ENCODE results near the gene AGPAT2. TPM values are rescaled to one million over a fixed set of nuclear protein-coding genes. Genes with fewer than 3 reads are reported as not detected.

Gene AGPAT2
- total and polyA plus RNA-seq, 2 of the 4 experiments (the other 2 are of a cell fraction): 16.1 to 39.5 TPM

DNA sequence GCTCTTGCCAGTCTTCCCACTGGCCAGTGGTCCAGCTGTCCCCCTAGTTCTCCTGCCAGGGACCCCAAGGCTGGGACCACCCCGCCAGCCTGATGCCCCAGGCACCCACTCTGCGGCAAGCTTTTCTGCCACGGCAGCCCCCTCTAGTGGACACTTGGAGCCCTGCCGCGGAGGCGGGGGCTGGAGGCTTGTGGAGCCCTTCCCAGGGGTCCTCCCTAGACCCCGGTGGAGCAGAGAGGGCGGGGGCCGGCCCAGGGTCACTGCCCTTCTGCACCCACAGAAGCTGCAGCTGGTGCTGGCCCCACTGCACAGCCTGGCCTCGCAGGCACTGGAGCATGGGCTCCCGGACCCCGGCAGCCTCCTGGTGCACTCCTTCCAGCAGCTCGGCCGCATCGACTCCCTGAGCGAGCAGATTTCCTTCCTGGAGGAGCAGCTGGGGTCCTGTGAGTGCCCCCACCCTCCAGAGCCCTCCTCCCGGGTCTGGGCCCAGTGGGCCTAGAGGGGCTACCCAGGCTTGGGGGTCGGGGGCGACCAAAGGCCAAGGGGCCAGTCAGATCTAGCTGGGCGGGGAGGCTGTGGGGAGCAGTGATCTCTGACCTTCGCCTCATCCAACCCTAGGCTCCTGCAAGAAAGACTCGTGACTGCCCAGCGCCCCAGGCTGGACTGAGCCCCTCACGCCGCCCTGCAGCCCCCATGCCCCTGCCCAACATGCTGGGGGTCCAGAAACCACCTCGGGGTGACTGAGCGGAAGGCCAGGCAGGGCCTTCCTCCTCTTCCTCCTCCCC lies 15.4 kb downstream of the AGPAT2 start:
- no peaks in the 10 kb centered on the region for H3K9me3 ChIP-seq (ENCODE audit: control insufficient read depth, insufficient read depth, low read length)
- H2BK20ac ChIP-seq (ENCODE audit: low read depth, low read length): no peak overlapping the region
- no peak overlapping the region for H3K4ac ChIP-seq (ENCODE audit: low read depth, low read length)
- no peak overlapping the region for H4K8ac ChIP-seq (ENCODE audit: low read depth in 2 of 2, low read length in 2 of 2)
- H2BK120ac ChIP-seq (ENCODE audit: low read depth, low read length): no peak overlapping the region
- POLR2A ChIA-PET (ENCODE audit: unreplicated experiment): no interaction called here
- no peak overlapping the region for H4K5ac ChIP-seq (ENCODE audit: low read depth, low read length)
- H3K36me3 ChIP-seq (ENCODE audit: control insufficient read depth, insufficient read depth, low read length): peaks cover 15% of the 10 kb centered on the region; the same call in 1 of the 2 replicates
- no peak overlapping the region for H2BK15ac ChIP-seq (ENCODE audit: low read depth, low read length)
- 10% methylated on average over 7 of the region's 27 CpGs; no CpG with 5 or more reads in 1 of the 2 experiments for WGBS, 2 experiments (ENCODE audit: extremely low coverage in 2 of 2, insufficient read length in 1 of 2)
- no peak overlapping the region for H3K23ac ChIP-seq (ENCODE audit: low read depth, low read length)
- no peak overlapping the region for H3K27ac ChIP-seq (ENCODE audit: insufficient read depth, low read length)
- no peaks in the 10 kb centered on the region; the same call in none of the 2 replicates for H4K20me1 ChIP-seq (ENCODE audit: insufficient read depth, low read length)
- H3K9me1 ChIP-seq (ENCODE audit: insufficient read depth, low read length): no peaks in the 10 kb centered on the region
- CTCF ChIA-PET: no interaction called here
- TF ChIP-seq CTCF (conservative IDR thresholded peaks at IDR 0.05; ENCODE audit: low read depth, low read length): peak; percentile 69
- TF ChIP-seq ELK1 (IDR thresholded peaks at IDR 0.05; ENCODE audit: borderline replicate concordance, low read depth, low read length): no peak
- peak; percentile 35; the same call in 1 of the 2 replicates for TF ChIP-seq MAZ (IDR thresholded peaks at IDR 0.05; ENCODE audit: borderline replicate concordance, low read depth, low read length)
- peak; percentile 26; the same call in 1 of the 2 replicates for TF ChIP-seq SMC3 (IDR thresholded peaks at IDR 0.05; ENCODE audit: low read depth, low read length)
- no peak for TF ChIP-seq RFX5 (IDR thresholded peaks at IDR 0.05; ENCODE audit: low read depth, low read length)
- no peak for TF ChIP-seq BHLHE40 (IDR thresholded peaks at IDR 0.05; ENCODE audit: low read depth, low read length)
- no peak for TF ChIP-seq NFE2L2 (IDR thresholded peaks at IDR 0.05; ENCODE audit: low read depth, low read length)
- TF ChIP-seq RAD21 (IDR thresholded peaks at IDR 0.05; ENCODE audit: low read length): peak; percentile 32; the same call in 1 of the 2 replicates
- no peak for TF ChIP-seq USF2 (IDR thresholded peaks at IDR 0.05; ENCODE audit: low read depth, low read length)
- no peak overlapping the region for H4K91ac ChIP-seq (ENCODE audit: insufficient read depth, low read depth, low read length)
- H3K4me1 ChIP-seq (ENCODE audit: control insufficient read depth, insufficient read depth, low read length): no peaks in the 10 kb centered on the region
- peak; percentile 74 for ATAC-seq (ENCODE audit: low read depth)
- H3K27me3 ChIP-seq (ENCODE audit: control insufficient read depth, insufficient read depth, low read length): peaks cover 2% of the 10 kb centered on the region; the same call in 1 of the 2 replicates
- H2AFZ ChIP-seq (replicated peaks; ENCODE audit: low read length, poor library complexity): no peak overlapping the region
- DNase-seq: no peak
- dilution Hi-C loops (cut with HindIII; ENCODE audit: low sequenced_read_pairs, unreplicated experiment): no loop called here
- no peak overlapping the region for H3K18ac ChIP-seq (ENCODE audit: low read depth, low read length)
- intact Hi-C loops (cut with micrococcal nuclease): no loop called here
- H2BK5ac ChIP-seq (ENCODE audit: low read depth, low read length, poor library complexity, severe bottlenecking): no peak overlapping the region
- no peaks in the 10 kb centered on the region for H3K79me1 ChIP-seq (ENCODE audit: low read depth in 1 of 2, low read length in 2 of 2)
- no peak overlapping the region for H3K56ac ChIP-seq (ENCODE audit: extremely low read depth, insufficient read depth, low read length)
- no peak overlapping the region for H3K4me3 ChIP-seq (ENCODE audit: insufficient read depth, low read depth, low read length)
- H3K14ac ChIP-seq (replicated peaks; ENCODE audit: low read depth, low read length): no peak overlapping the region
- in situ Hi-C loops (cut with MboI; ENCODE audit: low sequenced_read_pairs): no loop called here
- H2AK9ac ChIP-seq (replicated peaks; ENCODE audit: low read depth, low read length, poor library complexity): no peak overlapping the region
- H2AK5ac ChIP-seq (ENCODE audit: low read depth, low read length): no peak overlapping the region
- H3K9ac ChIP-seq (ENCODE audit: low read depth, low read length): no peak overlapping the region
- no peak overlapping the region for H3K4me2 ChIP-seq (ENCODE audit: low read depth, low read length)
- no TSS peak for BruUV-seq (replicated peaks)

All from IMR-90 (cell line).